Esophagus squamous epithelium (tissue), 4 donors: ENCODE results near the gene CERS1.

Source experiments
- CTCF ChIP-seq, 6 experiments: fragments of 450-650 bp in 4 of 6; fragments of 200-600 bp in 2 of 6; sonication (generic) in 2 of 6; IDR thresholded peaks; one replicate each; pipeline ENCODE4 v1.5.1; 2016 to 2019; ENCODE audit warnings: antibody characterized with exemption in 6 of 6, mild to moderate bottlenecking in 4 of 6, moderate library complexity in 4 of 6
- POLR2A ChIP-seq, 4 donors: fragments of 450-650 bp; IDR thresholded peaks; one replicate each; pipeline ENCODE4 v1.6.1; 2017; ENCODE audit warnings: antibody characterized with exemption in 4 of 4, mild to moderate bottlenecking in 4 of 4, moderate library complexity in 3 of 4

- TF ChIP-seq CTCF (IDR thresholded peaks at IDR 0.05) (no peak), POLR2A (IDR thresholded peaks at IDR 0.05) (no peak)
Measured at GRCh38 chr19:18870531-18871172, 25.3 kb downstream of the CERS1 start.
